Left forelimb (tissue), 1 donor: ENCODE data around the gene CEBPA.
"Not testable (repeated sequence)": the region's sequence is repeated elsewhere in the genome, so short reads cannot be mapped to it uniquely, and the experiment has no call there.

Source experiments
- DNase-seq: peaks from one replicate; pipeline ENCODE4 v3.0.0-alpha.2; 2018; ENCODE audit warnings: low spot score

The CEBPA gene

GRCh38 chr19:33300009-33300893 is 2.1 kb downstream of the CEBPA start:
- peak; percentile 60 for DNase-seq

GRCh38 chr19:33299051-33299688 is 3.2 kb downstream of the CEBPA start:
- peak; percentile 58 for DNase-seq

GRCh38 chr19:33298146-33298911 is 4.0 kb downstream of the CEBPA start:
- DNase-seq: peak; percentile 57

- peak; percentile 58 for DNase-seq
These were observed 4.8 kb downstream of the CEBPA start for GRCh38 chr19:33297401-33298145.

- peak; percentile 82 for DNase-seq
These were observed 5.8 kb downstream of the CEBPA start for GRCh38 chr19:33296488-33296971.

GRCh38 chr19:33295621-33296487 is 6.5 kb downstream of the CEBPA start:
- no peak for DNase-seq

- DNase-seq: not testable (repeated sequence)
These were observed 7.3 kb downstream of the CEBPA start for GRCh38 chr19:33295046-33295445.

GRCh38 chr19:33294058-33294798 is 8.1 kb downstream of the CEBPA start:
- no peak for DNase-seq

- no peak for DNase-seq
These were observed 8.9 kb downstream of the CEBPA start for GRCh38 chr19:33293255-33294057.

- DNase-seq: no peak
These were observed 9.6 kb downstream of the CEBPA start for GRCh38 chr19:33292595-33293254.

GRCh38 chr19:33291623-33292534 is 10.5 kb downstream of the CEBPA start:
- no peak for DNase-seq

GRCh38 chr19:33290956-33291622 is 11.2 kb downstream of the CEBPA start:
- DNase-seq: no peak

GRCh38 chr19:33290082-33290815 is 12.1 kb downstream of the CEBPA start:
- DNase-seq: no peak

GRCh38 chr19:33289261-33289660 is 13.1 kb downstream of the CEBPA start:
- DNase-seq: no peak

- no peak for DNase-seq
These were observed 13.7 kb downstream of the CEBPA start for GRCh38 chr19:33288666-33289065.

- DNase-seq: no peak
These were observed 14.4 kb downstream of the CEBPA start for GRCh38 chr19:33287927-33288326.
